ENCODE data around the gene DCBLD1.
A peak's percentile ranks its signal among the peaks of the same experiment; 100 is the strongest.

DCBLD1 gene

DNA sequence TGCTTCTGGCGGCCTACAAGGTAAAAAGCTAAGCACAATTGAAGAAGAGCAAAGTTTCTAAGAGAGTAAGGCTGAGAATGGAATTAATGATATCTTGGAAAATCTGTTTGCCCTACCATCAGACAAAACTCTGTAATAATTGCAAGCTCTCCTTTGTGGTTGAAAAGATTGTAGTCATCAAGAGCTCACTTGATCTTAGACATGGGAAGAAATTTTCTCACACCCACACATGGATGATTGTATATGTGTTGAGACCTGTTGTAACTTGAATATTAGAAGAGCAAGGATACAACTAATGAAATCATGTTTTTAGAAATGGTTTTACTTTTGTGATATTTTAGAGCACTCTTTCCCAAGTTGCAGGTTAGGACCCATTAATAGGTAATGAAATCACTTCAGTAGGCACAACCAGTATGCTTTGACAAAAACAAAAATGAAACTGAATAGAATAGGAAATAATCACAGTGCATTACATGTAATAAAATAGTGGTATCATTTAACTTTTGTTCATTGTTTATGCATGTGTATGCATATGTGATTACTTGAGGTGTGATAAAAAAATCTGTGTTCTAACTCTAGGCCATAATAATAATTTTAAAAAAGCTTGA, 14.0 kb downstream of the DCBLD1 start:
- H3K36me3 Mint-ChIP-seq (ENCODE audit: insufficient read depth): no peaks in the 10 kb centered on the region

GRCh38 chr6:117497237-117497636, 14.8 kb downstream of the DCBLD1 start:
- no peak for DNase-seq
- Mint-ChIP-seq H3K27me3 (no peaks in the 10 kb centered on the region), H3K4me3 (no peak overlapping the region), H3K4me1 (ENCODE audit: low read depth in 2 of 2) (peaks cover 4 to 13% of the 10 kb centered on the region in 2 donors), H3K9me3 (no peaks in the 10 kb centered on the region), H3K27ac (no peak overlapping the region), H3K36me3 (ENCODE audit: insufficient read depth) (no peaks in the 10 kb centered on the region)
- no peak for ATAC-seq (replicated peaks)

More for the DNA sequence above, 14.0 kb downstream of the DCBLD1 start:
- Mint-ChIP-seq H3K27me3 (no peaks in the 10 kb centered on the region), H3K4me3 (no peak overlapping the region), H3K4me1 (ENCODE audit: low read depth in 2 of 2) (peaks cover 4 to 13% of the 10 kb centered on the region in 2 donors), H3K9me3 (no peaks in the 10 kb centered on the region), H3K27ac (peak overlapping the region in 1 of 2 donors; percentile 41)
- no peak for DNase-seq
- no peak for ATAC-seq (replicated peaks)

DNA sequence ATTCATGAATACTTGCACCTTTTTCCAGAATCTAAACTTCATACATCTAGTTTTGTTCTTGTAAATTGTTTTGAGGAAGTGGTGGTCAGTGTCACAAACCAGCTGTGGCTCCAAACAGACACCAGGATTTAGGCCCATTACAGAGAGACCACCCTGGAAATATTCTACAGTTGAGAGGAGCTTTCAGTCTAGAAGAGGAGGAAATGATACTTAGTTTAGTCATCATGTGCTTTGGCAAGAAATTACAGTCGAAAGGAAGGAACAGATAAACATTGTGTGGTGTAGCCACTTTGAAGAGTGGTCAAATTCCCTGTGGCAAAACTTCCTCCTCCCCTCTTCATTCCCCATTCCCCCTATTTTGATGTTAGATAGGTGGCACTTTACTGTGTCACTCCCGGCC, 15.7 kb downstream of the DCBLD1 start:
- DNase-seq: no peak
- Mint-ChIP-seq H3K36me3 (ENCODE audit: insufficient read depth) (no peaks in the 10 kb centered on the region), H3K4me3 (no peak overlapping the region), H3K9me3 (no peaks in the 10 kb centered on the region), H3K27ac (no peak overlapping the region), H3K27me3 (no peaks in the 10 kb centered on the region), H3K4me1 (ENCODE audit: low read depth in 2 of 2) (peaks cover 4 to 13% of the 10 kb centered on the region in 2 donors)
- ATAC-seq (replicated peaks): no peak

GRCh38 chr6:117501722-117502121, 19.2 kb downstream of the DCBLD1 start:
- Mint-ChIP-seq H3K27ac (no peak overlapping the region), H3K27me3 (no peaks in the 10 kb centered on the region), H3K36me3 (ENCODE audit: insufficient read depth) (no peaks in the 10 kb centered on the region), H3K4me3 (no peak overlapping the region), H3K9me3 (no peaks in the 10 kb centered on the region), H3K4me1 (ENCODE audit: low read depth in 2 of 2) (peaks cover 0 to 6% of the 10 kb centered on the region in 2 donors)
- DNase-seq (no peak), ATAC-seq (replicated peaks) (no peak)

GRCh38 chr6:117502580-117502979, 20.1 kb downstream of the DCBLD1 start:
- H3K36me3 Mint-ChIP-seq (ENCODE audit: insufficient read depth): no peaks in the 10 kb centered on the region
- H3K27ac Mint-ChIP-seq: no peak overlapping the region

DNA sequence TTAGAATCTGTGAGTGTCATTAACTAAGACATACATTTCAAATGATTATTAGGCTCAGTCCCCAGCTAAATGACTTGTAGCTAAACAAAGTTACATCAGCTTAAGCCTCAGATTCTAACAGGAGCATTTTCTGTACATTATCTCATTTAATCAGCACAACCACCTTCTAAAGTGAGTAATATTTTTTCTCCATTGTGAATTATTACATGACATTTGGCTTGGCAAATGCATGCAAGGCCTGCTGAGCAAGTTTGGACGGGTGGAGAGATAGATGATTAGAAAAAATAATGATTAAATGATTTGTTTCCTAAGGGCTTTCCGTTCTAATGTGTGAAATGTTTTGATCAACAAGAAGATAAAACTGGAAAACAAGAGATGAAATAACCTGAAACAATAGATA, 20.7 kb downstream of the DCBLD1 start:
- no peaks in the 10 kb centered on the region for H3K36me3 Mint-ChIP-seq (ENCODE audit: insufficient read depth)
- no peak overlapping the region for H3K27ac Mint-ChIP-seq
- no peak overlapping the region for H3K4me3 Mint-ChIP-seq
- no peak for ATAC-seq (replicated peaks)
- no peaks in the 10 kb centered on the region for H3K9me3 Mint-ChIP-seq
- DNase-seq: no peak
- H3K27me3 Mint-ChIP-seq: no peaks in the 10 kb centered on the region
- peaks cover 0 to 2% of the 10 kb centered on the region in 2 donors for H3K4me1 Mint-ChIP-seq (ENCODE audit: low read depth in 2 of 2)

More at GRCh38 chr6:117502580-117502979, 20.1 kb downstream of the DCBLD1 start:
- H3K4me3 Mint-ChIP-seq: no peak overlapping the region
- peaks cover 0 to 5% of the 10 kb centered on the region in 2 donors for H3K4me1 Mint-ChIP-seq (ENCODE audit: low read depth in 2 of 2)
- ATAC-seq (replicated peaks) (no peak), DNase-seq (no peak)
- H3K9me3 Mint-ChIP-seq: no peaks in the 10 kb centered on the region
- H3K27me3 Mint-ChIP-seq: no peaks in the 10 kb centered on the region

DNA sequence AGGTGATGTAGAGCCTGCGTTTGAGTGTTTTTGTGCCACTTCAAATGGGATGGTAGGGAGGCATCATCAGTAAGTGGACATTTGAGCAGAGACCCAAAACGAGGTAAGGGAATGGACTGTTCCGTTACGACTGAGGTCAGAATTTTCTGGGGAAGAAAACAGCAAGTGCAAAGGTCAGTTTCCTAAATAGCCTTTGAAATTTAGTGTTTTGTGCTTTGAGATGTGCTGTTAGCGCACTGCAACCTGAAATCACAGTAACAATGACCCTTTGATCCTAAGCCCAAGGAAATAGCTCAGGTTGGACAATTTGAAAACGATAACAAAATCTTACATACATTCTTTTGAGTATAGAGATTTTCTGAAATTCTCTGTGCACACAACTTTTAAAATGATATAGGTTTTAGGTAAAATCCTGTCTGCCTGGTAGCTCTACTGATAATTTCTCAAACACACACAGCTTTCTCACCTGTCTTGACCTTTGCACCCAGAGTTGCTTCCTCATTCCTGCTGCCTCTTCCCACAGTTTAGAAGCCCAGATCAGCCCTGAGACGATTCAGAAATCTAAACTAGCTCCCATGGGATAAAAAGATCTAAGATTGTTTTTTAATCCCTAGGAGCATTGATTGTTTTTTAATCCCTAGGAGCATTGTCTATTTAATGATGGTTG, 22.1 kb downstream of the DCBLD1 start:
- no peaks in the 10 kb centered on the region for H3K9me3 Mint-ChIP-seq
- no peaks in the 10 kb centered on the region for H3K4me1 Mint-ChIP-seq (ENCODE audit: low read depth in 2 of 2)
- no peak overlapping the region for H3K4me3 Mint-ChIP-seq
- H3K27ac Mint-ChIP-seq: no peak overlapping the region
- DNase-seq (no peak), ATAC-seq (replicated peaks) (no peak)
- H3K27me3 Mint-ChIP-seq: no peaks in the 10 kb centered on the region
- H3K36me3 Mint-ChIP-seq (ENCODE audit: insufficient read depth): no peaks in the 10 kb centered on the region

GRCh38 chr6:117505311-117505710, 22.8 kb downstream of the DCBLD1 start:
- Mint-ChIP-seq H3K27ac (no peak overlapping the region), H3K4me3 (no peak overlapping the region), H3K4me1 (ENCODE audit: low read depth in 2 of 2) (no peaks in the 10 kb centered on the region), H3K27me3 (no peaks in the 10 kb centered on the region), H3K36me3 (ENCODE audit: insufficient read depth) (no peaks in the 10 kb centered on the region), H3K9me3 (no peaks in the 10 kb centered on the region)
- no peak for ATAC-seq (replicated peaks)
- no peak for DNase-seq

DNA sequence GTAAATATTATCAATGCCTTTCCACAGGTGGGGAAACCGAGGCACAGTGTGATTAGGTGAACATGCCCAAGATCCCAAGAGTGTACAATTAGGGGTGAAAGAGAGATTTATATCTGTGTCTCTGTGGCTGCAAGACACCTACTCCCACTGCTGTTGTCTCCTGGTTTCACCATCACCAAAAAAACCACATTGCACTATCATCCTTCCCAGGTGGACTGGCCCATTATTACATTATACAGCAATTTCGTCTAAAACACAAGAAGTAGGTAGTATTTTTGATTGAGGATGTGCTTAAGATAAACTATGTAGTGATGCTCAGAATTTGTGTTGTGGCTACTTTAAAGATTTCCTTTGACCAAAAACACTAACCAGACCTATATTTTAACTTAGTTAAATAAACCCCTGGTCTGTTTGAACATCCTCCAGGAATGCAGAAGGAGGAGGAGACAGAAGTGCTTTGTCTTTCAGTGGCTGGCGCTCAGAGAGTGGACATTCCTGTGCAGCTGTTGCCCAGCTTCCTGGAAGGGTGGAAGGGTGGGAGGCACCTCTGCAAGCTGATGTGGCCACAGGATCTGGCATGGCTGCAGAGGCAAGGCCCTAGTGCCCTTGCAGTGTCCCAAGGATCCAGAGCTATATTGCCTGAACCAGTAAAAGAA, 23.8 kb downstream of the DCBLD1 start:
- ATAC-seq (replicated peaks) (no peak), DNase-seq (no peak)
- no peaks in the 10 kb centered on the region for H3K4me1 Mint-ChIP-seq (ENCODE audit: low read depth in 2 of 2)
- no peak overlapping the region for H3K4me3 Mint-ChIP-seq
- no peaks in the 10 kb centered on the region for H3K36me3 Mint-ChIP-seq (ENCODE audit: insufficient read depth)
- no peaks in the 10 kb centered on the region for H3K27me3 Mint-ChIP-seq
- no peaks in the 10 kb centered on the region for H3K9me3 Mint-ChIP-seq
- no peak overlapping the region for H3K27ac Mint-ChIP-seq

- Mint-ChIP-seq H3K4me1 (ENCODE audit: low read depth in 2 of 2) (no peaks in the 10 kb centered on the region), H3K4me3 (no peak overlapping the region), H3K27me3 (no peaks in the 10 kb centered on the region), H3K9me3 (no peaks in the 10 kb centered on the region), H3K36me3 (ENCODE audit: insufficient read depth) (no peaks in the 10 kb centered on the region), H3K27ac (no peak overlapping the region)
- DNase-seq (no peak), ATAC-seq (replicated peaks) (no peak)
Observed at GRCh38 chr6:117506907-117507306, 24.4 kb downstream of the DCBLD1 start.

- no peaks in the 10 kb centered on the region for H3K27me3 Mint-ChIP-seq
- H3K36me3 Mint-ChIP-seq (ENCODE audit: insufficient read depth): no peaks in the 10 kb centered on the region
- no peak for DNase-seq
- no peaks in the 10 kb centered on the region for H3K4me1 Mint-ChIP-seq (ENCODE audit: low read depth in 2 of 2)
- no peak overlapping the region for H3K27ac Mint-ChIP-seq
- no peaks in the 10 kb centered on the region for H3K9me3 Mint-ChIP-seq
- no peak overlapping the region for H3K4me3 Mint-ChIP-seq
- ATAC-seq (replicated peaks): no peak
Observed at GRCh38 chr6:117508450-117508971, 26.0 kb downstream of the DCBLD1 start.

DNA sequence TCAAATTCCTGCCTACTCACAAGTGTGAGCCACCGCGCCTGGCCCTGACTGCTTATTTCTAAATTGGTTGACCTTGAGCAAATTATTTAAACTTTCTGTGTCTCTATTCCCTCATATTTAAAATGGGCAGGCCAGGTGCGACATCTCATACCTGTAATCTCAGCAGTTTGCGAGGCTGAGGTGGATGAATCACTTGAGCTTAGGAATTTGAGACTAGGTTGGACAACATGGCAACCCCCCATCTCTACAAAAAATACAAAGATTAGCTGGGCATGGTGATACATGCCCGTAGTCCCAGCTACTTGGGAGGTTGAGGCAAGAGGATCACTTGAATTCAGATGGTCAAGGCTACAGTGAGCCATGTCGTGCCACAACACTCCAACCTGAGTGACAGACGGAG, 26.5 kb downstream of the DCBLD1 start:
- Mint-ChIP-seq H3K9me3 (no peaks in the 10 kb centered on the region), H3K27me3 (no peaks in the 10 kb centered on the region), H3K36me3 (ENCODE audit: insufficient read depth) (no peaks in the 10 kb centered on the region), H3K27ac (no peak overlapping the region), H3K4me1 (ENCODE audit: low read depth in 2 of 2) (no peaks in the 10 kb centered on the region), H3K4me3 (no peak overlapping the region)
- ATAC-seq (replicated peaks) (no peak), DNase-seq (no peak)

DNA sequence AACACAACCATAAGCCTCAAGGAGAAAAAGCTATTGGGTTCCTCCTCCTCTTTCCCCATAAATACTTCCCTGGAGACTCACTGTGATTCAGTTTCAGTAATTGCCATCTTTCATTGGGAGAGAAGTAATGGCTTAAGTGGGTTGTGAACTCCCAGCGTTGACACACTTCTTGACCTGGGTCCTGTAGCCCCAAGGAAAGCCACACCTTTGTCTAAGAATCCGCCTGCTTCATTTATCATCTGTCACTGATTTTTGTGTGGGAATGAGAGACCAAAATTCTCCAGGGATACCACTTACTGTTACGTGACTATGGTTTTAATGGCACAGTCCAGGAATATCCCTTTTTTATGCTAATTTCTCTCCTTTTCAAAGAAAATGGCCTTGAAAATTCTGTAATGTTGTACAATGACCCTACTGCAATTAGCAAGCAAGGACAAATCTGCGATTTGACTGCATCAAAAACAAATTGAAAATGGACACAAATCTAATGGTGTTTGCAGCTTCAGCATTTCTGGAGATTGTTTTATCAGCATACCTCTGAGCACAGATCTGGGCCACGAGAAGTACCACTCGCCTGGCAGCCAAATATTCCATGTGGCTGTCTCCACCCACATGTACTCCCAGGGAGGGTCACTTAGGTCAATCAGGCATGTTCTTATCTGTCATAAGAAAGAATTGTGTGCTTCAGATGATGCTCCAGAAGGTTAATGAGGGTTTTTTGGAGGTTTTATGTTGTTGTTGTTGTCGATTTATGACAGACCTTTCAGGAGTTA, 29.8 kb downstream of the DCBLD1 start:
- no peaks in the 10 kb centered on the region for H3K9me3 Mint-ChIP-seq
- DNase-seq (no peak), ATAC-seq (replicated peaks) (no peak)
- no peak overlapping the region for H3K4me3 Mint-ChIP-seq
- H3K27ac Mint-ChIP-seq: no peak overlapping the region
- no peaks in the 10 kb centered on the region for H3K36me3 Mint-ChIP-seq (ENCODE audit: insufficient read depth)
- H3K27me3 Mint-ChIP-seq: peaks cover 0 to 6% of the 10 kb centered on the region in 2 donors
- peaks cover 0 to 3% of the 10 kb centered on the region in 2 donors for H3K4me1 Mint-ChIP-seq (ENCODE audit: low read depth in 2 of 2)
